Measurements from ENCODE around the gene TRHDE.

- TF ChIP-seq POLR2A (IDR thresholded peaks at IDR 0.05) = no peak
- no peak for TF ChIP-seq CTCF (IDR thresholded peaks at IDR 0.05)
Measured at GRCh38 chr12:72694193-72694592, 422.0 kb downstream of the TRHDE start.
